GM21381 (cell line): ENCODE results near the gene MESP1.
A peak's percentile ranks its signal among the peaks of the same experiment; 100 is the strongest.
"Not testable (repeated sequence)": the region's sequence is repeated elsewhere in the genome, so short reads cannot be mapped to it uniquely, and the experiment has no call there.

Experiments
- ATAC-seq: cut with Tn5 transposase; IDR thresholded peaks from one replicate; pipeline ENCODE4 v1.9.1; 2021; ENCODE audit warnings: mild to moderate bottlenecking, moderate library complexity; ENCODE audit not compliant: unreplicated experiment

Gene MESP1

GRCh38 chr15:89750560-89751542, at the start of gene MESP1:
TSS of gene MESP1 (minus strand) at chr15:89751249. CDS start at chr15:89751231, 18 bp downstream.
- ATAC-seq, result peak; percentile 94

- ATAC-seq, result no peak
Measured at GRCh38 chr15:89799918-89800498, 49.0 kb upstream of the MESP1 start.

- no peak for ATAC-seq
Measured at GRCh38 chr15:89799011-89799911, 48.2 kb upstream of the MESP1 start.

GRCh38 chr15:89797678-89798201, 46.7 kb upstream of the MESP1 start:
- no peak for ATAC-seq

GRCh38 chr15:89795996-89796395, 44.9 kb upstream of the MESP1 start:
- no peak for ATAC-seq

GRCh38 chr15:89794627-89795241, 43.7 kb upstream of the MESP1 start:
- no peak for ATAC-seq

- no peak for ATAC-seq
Measured at GRCh38 chr15:89792106-89792805, 41.2 kb upstream of the MESP1 start.

GRCh38 chr15:89790661-89791060, 39.6 kb upstream of the MESP1 start:
- ATAC-seq, result no peak

- ATAC-seq, result no peak
Measured at GRCh38 chr15:89790206-89790605, 39.2 kb upstream of the MESP1 start.

GRCh38 chr15:89788585-89788984, 37.5 kb upstream of the MESP1 start:
- not testable (repeated sequence) for ATAC-seq

GRCh38 chr15:89787944-89788343, 36.9 kb upstream of the MESP1 start:
- no peak for ATAC-seq

GRCh38 chr15:89785774-89786140, 34.7 kb upstream of the MESP1 start:
- ATAC-seq, result no peak

GRCh38 chr15:89785064-89785773, 34.2 kb upstream of the MESP1 start:
- ATAC-seq, result no peak

- ATAC-seq, result no peak
Measured at GRCh38 chr15:89784686-89784960, 33.6 kb upstream of the MESP1 start.

- ATAC-seq, result no peak
Measured at GRCh38 chr15:89783861-89784685, 33.0 kb upstream of the MESP1 start.

- no peak for ATAC-seq
Measured at GRCh38 chr15:89783111-89783860, 32.2 kb upstream of the MESP1 start.

GRCh38 chr15:89782619-89782950, 31.5 kb upstream of the MESP1 start:
- ATAC-seq, result not testable (repeated sequence)
